ENCODE data around the gene SPANXN4. TPM values are rescaled to one million over a fixed set of nuclear protein-coding genes. Genes with fewer than 3 reads are reported as not detected.

Gene SPANXN4
- not detected in 2 replicates for total RNA-seq (ENCODE audit: low replicate concordance)
- long read RNA-seq: 0 reads

GRCh38 chrX:143025628-143026027 is at the start of gene SPANXN4:
SPANXN4 (plus strand) TSS chrX:143025928; CDS start chrX:143026015, 87 bp downstream.
- no peaks in the 10 kb centered on the region for H3K27me3 Mint-ChIP-seq
- no peaks in the 10 kb centered on the region for H3K36me3 Mint-ChIP-seq
- no peak within 1 kb of the TSS for H3K27ac Mint-ChIP-seq
- no peak within 1 kb of the TSS for H3K4me3 Mint-ChIP-seq
- DNase-seq (ENCODE audit: extremely low spot score, unreplicated experiment): no peak
- no peaks in the 10 kb centered on the region for H3K9me3 Mint-ChIP-seq
- no peaks in the 10 kb centered on the region for H3K4me1 Mint-ChIP-seq (ENCODE audit: unreplicated experiment)
- no peak for TF ChIP-seq CTCF (conservative IDR thresholded peaks at IDR 0.05)

- no peak for TF ChIP-seq CTCF (conservative IDR thresholded peaks at IDR 0.05)
- H3K9me3 Mint-ChIP-seq: no peaks in the 10 kb centered on the region
- no peaks in the 10 kb centered on the region for H3K27me3 Mint-ChIP-seq
- DNase-seq (ENCODE audit: extremely low spot score, unreplicated experiment): no peak
- no peak overlapping the region for H3K27ac Mint-ChIP-seq
- H3K4me1 Mint-ChIP-seq (ENCODE audit: unreplicated experiment): no peaks in the 10 kb centered on the region
- H3K4me3 Mint-ChIP-seq: no peak overlapping the region
- no peaks in the 10 kb centered on the region for H3K36me3 Mint-ChIP-seq
Measured at GRCh38 chrX:142977128-142977914, 48.4 kb upstream of the SPANXN4 start.

GRCh38 chrX:142978130-142978684 is 47.5 kb upstream of the SPANXN4 start:
- no peak for DNase-seq (ENCODE audit: extremely low spot score, unreplicated experiment)
- Mint-ChIP-seq H3K4me3 (no peak overlapping the region), H3K36me3 (no peaks in the 10 kb centered on the region), H3K4me1 (ENCODE audit: unreplicated experiment) (no peaks in the 10 kb centered on the region), H3K27me3 (no peaks in the 10 kb centered on the region), H3K27ac (no peak overlapping the region), H3K9me3 (no peaks in the 10 kb centered on the region)
- TF ChIP-seq CTCF (conservative IDR thresholded peaks at IDR 0.05): no peak

- Mint-ChIP-seq H3K27me3 (no peaks in the 10 kb centered on the region), H3K27ac (no peak overlapping the region), H3K36me3 (no peaks in the 10 kb centered on the region), H3K4me3 (no peak overlapping the region), H3K4me1 (ENCODE audit: unreplicated experiment) (no peaks in the 10 kb centered on the region), H3K9me3 (no peaks in the 10 kb centered on the region)
- no peak for DNase-seq (ENCODE audit: extremely low spot score, unreplicated experiment)
- TF ChIP-seq CTCF (conservative IDR thresholded peaks at IDR 0.05): no peak
Measured at GRCh38 chrX:142982679-142983078, 43.0 kb upstream of the SPANXN4 start.

- no peaks in the 10 kb centered on the region for H3K9me3 Mint-ChIP-seq
- no peak for TF ChIP-seq CTCF (conservative IDR thresholded peaks at IDR 0.05)
- no peaks in the 10 kb centered on the region for H3K27me3 Mint-ChIP-seq
- no peaks in the 10 kb centered on the region for H3K4me1 Mint-ChIP-seq (ENCODE audit: unreplicated experiment)
- H3K27ac Mint-ChIP-seq: no peak overlapping the region
- H3K4me3 Mint-ChIP-seq: no peak overlapping the region
- H3K36me3 Mint-ChIP-seq: no peaks in the 10 kb centered on the region
- no peak for DNase-seq (ENCODE audit: extremely low spot score, unreplicated experiment)
Measured at GRCh38 chrX:142994988-142995387, 30.7 kb upstream of the SPANXN4 start.
